GM12878 (cell line): ENCODE data around the gene DLG4. TPM values are rescaled to one million over a fixed set of nuclear protein-coding genes. Genes with fewer than 3 reads are reported as not detected.

ENCODE experiments used
- ATAC-seq: fragments of 200-7000 bp; cut with Tn5 transposase; 3 replicates; pipeline ENCODE4 v1.9.1; 2020; ENCODE audit warnings: mild to moderate bottlenecking, moderate library complexity
- BruUV-seq: library from RNA; stranded (reverse); fragments of 400-500 nt; replicated peaks from 2 replicates; lab custom pipeline; 2021; lab: Mats Ljungman, UMichigan
- CTCF ChIA-PET: fragments of 300-600 bp; sonication (Branson Sonifier 250); formaldehyde crosslinking; extraction: SDS; loops from one replicate; lab custom pipeline; 2021; ENCODE audit warnings: inconsistent platforms; lab: Yijun Ruan, JAX
- POLR2A ChIA-PET: fragments of 350-600 bp; formaldehyde crosslinking; extraction: SDS; loops from one replicate; lab custom pipeline; 2021; ENCODE audit warnings: inconsistent platforms; lab: Charles Lee
- RAD21 ChIA-PET: fragments of 300-600 bp; sonication (Branson Sonifier 250); formaldehyde crosslinking; loops from one replicate; lab custom pipeline; 2023; ENCODE audit warnings: antibody characterized with exemption; ENCODE audit not compliant: unreplicated experiment; lab: Charles Lee
- SMC1A ChIA-PET: fragments of 300-600 bp; sonication (Branson Sonifier 250); formaldehyde crosslinking; loops from one replicate; lab custom pipeline; 2023; ENCODE audit not compliant: unreplicated experiment, uncharacterized antibody; lab: Charles Lee
- DNase-seq: peaks from one replicate; pipeline ENCODE4 v3.0.0-alpha.2; 2011; ENCODE audit warnings: low read depth, low spot score
- FAIRE-seq: peaks from 3 replicates; lab custom pipeline; 2011; peaks lifted over from hg19 to GRCh38; lab: Jason Lieb, UNC
- H2AFZ ChIP-seq: 2 replicates; pipeline ENCODE4 v1.6.0; 2011; ENCODE audit warnings: low read depth, low read length, control low read depth; ENCODE audit not compliant: control insufficient read depth
- H3K27ac ChIP-seq: 2 replicates; pipeline ENCODE4 v1.5.1; 2011; ENCODE audit warnings: control low read depth; ENCODE audit not compliant: control insufficient read depth, insufficient read depth
- H3K27me3 ChIP-seq, 2 experiments: replicated peaks in 1 of 2; 2 replicates each; pipeline versions ENCODE4 v1.6.0 to v1.6.1; 2011; ENCODE audit warnings: low read length in 1 of 2; ENCODE audit not compliant: control insufficient read depth in 2 of 2, insufficient read depth in 2 of 2
- H3K36me3 ChIP-seq, 2 experiments: 2 replicates each; pipeline ENCODE4 v1.5.1; 2011; ENCODE audit warnings: low read length in 1 of 2; ENCODE audit not compliant: control insufficient read depth in 2 of 2, insufficient read depth in 2 of 2
- H3K4me1 ChIP-seq: 2 replicates; pipeline ENCODE4 v1.6.1; 2011; ENCODE audit warnings: mild to moderate bottlenecking, low read length, moderate library complexity, mixed read lengths; ENCODE audit not compliant: control insufficient read depth, insufficient read depth
- H3K4me2 ChIP-seq: 2 replicates; pipeline ENCODE4 v1.6.0; 2011; ENCODE audit warnings: control low read depth; ENCODE audit not compliant: control insufficient read depth, insufficient read depth
- H3K4me3 ChIP-seq: fragments of 200-600 bp; sonication (generic); 2 replicates; pipeline ENCODE4 v1.5.1; 2016
- H3K79me2 ChIP-seq: 2 replicates; pipeline ENCODE4 v1.6.0; 2011; ENCODE audit warnings: low read length; ENCODE audit not compliant: control insufficient read depth, insufficient read depth
- H3K9ac ChIP-seq: 2 replicates; pipeline ENCODE4 v1.8.0; 2011; ENCODE audit warnings: low read length, control low read depth, mixed read lengths; ENCODE audit not compliant: control insufficient read depth, insufficient read depth
- H3K9me3 ChIP-seq: replicated peaks from 3 replicates; pipeline ENCODE4 v1.5.1; 2011; ENCODE audit warnings: mild to moderate bottlenecking, low read length; ENCODE audit not compliant: control insufficient read depth, insufficient read depth
- H4K20me1 ChIP-seq: 2 replicates; pipeline ENCODE4 v1.6.0; 2011; ENCODE audit not compliant: control insufficient read depth, insufficient read depth
- CEBPB ChIP-seq, 2 experiments: fragments of 150-350 bp in 1 of 2; IDR thresholded peaks; 2 replicates each; pipeline ENCODE4 v1.6.1; 2012 to 2014; ENCODE audit warnings: low read depth in 2 of 2, low read length in 2 of 2, borderline replicate concordance in 1 of 2, inconsistent platforms in 1 of 2
- FOXM1 ChIP-seq: IDR thresholded peaks from 2 replicates; pipeline ENCODE4 v1.6.1; 2012; ENCODE audit warnings: low read depth, mild to moderate bottlenecking, inconsistent platforms, low read length, moderate library complexity
- HDAC2 ChIP-seq: fragments of 200-600 bp; sonication (generic); IDR thresholded peaks from 2 replicates; pipeline ENCODE4 v1.6.1; 2017
- HDGF ChIP-seq: fragments of 450-650 bp; IDR thresholded peaks from 2 replicates; pipeline ENCODE4 v1.6.1; 2016; ENCODE audit warnings: antibody characterized with exemption
- JUNB ChIP-seq: IDR thresholded peaks from 2 replicates; pipeline ENCODE4 v1.6.1; 2016; ENCODE audit warnings: antibody characterized with exemption, mild to moderate bottlenecking
- KAT2A ChIP-seq: conservative IDR thresholded peaks from 2 replicates; pipeline ENCODE4 v1.6.1; 2011; ENCODE audit warnings: low read depth, low read length; ENCODE audit not compliant: control insufficient read depth
- MTA3 ChIP-seq: IDR thresholded peaks from 2 replicates; pipeline ENCODE4 v1.6.1; 2012; ENCODE audit warnings: low read length, inconsistent platforms, borderline replicate concordance
- MYB ChIP-seq: fragments of 150-350 bp; IDR thresholded peaks from 2 replicates; pipeline ENCODE4 v1.6.1; 2014; ENCODE audit warnings: mild to moderate bottlenecking, low read depth, low read length, borderline replicate concordance
- NFYB ChIP-seq: IDR thresholded peaks from 2 replicates; pipeline ENCODE4 v1.6.1; 2011; ENCODE audit warnings: low read depth, mild to moderate bottlenecking, low read length, improper control_type of control experiment, moderate library complexity; ENCODE audit not compliant: insufficient read depth
- PAX5 ChIP-seq: IDR thresholded peaks from 2 replicates; pipeline ENCODE4 v1.6.1; 2011; ENCODE audit warnings: low read depth, low read length, borderline replicate concordance
- POLR2A ChIP-seq: IDR thresholded peaks from 2 replicates; pipeline ENCODE4 v1.6.1; 2011; ENCODE audit warnings: low read depth, mild to moderate bottlenecking, low read length
- POU2F2 ChIP-seq: IDR thresholded peaks from 3 replicates; pipeline ENCODE4 v1.6.1; 2011; ENCODE audit warnings: low read depth, mild to moderate bottlenecking, low read length, borderline replicate concordance
- SIX5 ChIP-seq: IDR thresholded peaks from 2 replicates; pipeline ENCODE4 v1.6.1; 2011; ENCODE audit warnings: mild to moderate bottlenecking, low read depth, low read length, moderate library complexity; ENCODE audit not compliant: severe bottlenecking
- SMAD1 ChIP-seq: fragments of 450-650 bp; IDR thresholded peaks from 2 replicates; pipeline ENCODE4 v1.6.1; 2018; ENCODE audit warnings: mild to moderate bottlenecking, low read depth; ENCODE audit not compliant: partially characterized antibody
- SMC3 ChIP-seq: IDR thresholded peaks from 2 replicates; pipeline ENCODE4 v1.6.1; 2011; ENCODE audit warnings: low read length, improper control_type of control experiment, borderline replicate concordance
- ZBED1 ChIP-seq: IDR thresholded peaks from 2 replicates; pipeline ENCODE4 v1.6.1; 2016; ENCODE audit warnings: borderline replicate concordance
- WGBS: methylation state at CpG from one replicate; pipeline ENCODE4 v1.1.6; 2016; ENCODE audit warnings: low lambda C conversion rate; ENCODE audit not compliant: insufficient replicate concordance, insufficient coverage; ENCODE audit errors: missing lambda C conversion rate; 5-methylcytosine and 5-hydroxymethylcytosine counted together
- in situ Hi-C: fragments of 300-500 bp; cut with MboI; formaldehyde crosslinking; loops from 9 replicates; pipeline ENCODE4 v1.14.3; 2018; ENCODE audit warnings: mixed read lengths
- intact Hi-C: fragments of 100-400 bp; cut with micrococcal nuclease; formaldehyde crosslinking; loops from one replicate; pipeline ENCODE4 v1.14.2; 2022; ENCODE audit not compliant: unreplicated experiment
- polyA plus RNA-seq, 11 experiments: library from polyadenylated mRNA; depleted of rRNA in 4 of 11; unstranded in 6 of 11; stranded (reverse) in 5 of 11; fragments of >200 nt; fragmentation: Nextera tagmentation in 4 of 11; fragmentation: Illumina TruSeq in 1 of 11; extraction: Ambion mirVana in 4 of 11; extraction: Trizol in 1 of 11; gene quantifications; 1 replicate in 1 of 11; 2 replicates in 10 of 11; pipeline versions ENCODE4 v1.2.1 to v1.2.3, GENCODE V29; 2011 to 2016; ENCODE audit warnings: inconsistent platforms in 2 of 11, missing spikeins in 2 of 11, low read depth in 1 of 11
- total RNA-seq, 4 experiments: library from RNA; depleted of rRNA in 3 of 4; stranded (reverse); fragments of >200 nt in 3 of 4; fragmentation: Illumina TruSeq in 1 of 4; extraction: Trizol in 1 of 4; gene quantifications; 2 replicates each; pipeline versions ENCODE4 v1.2.1 to v1.2.3, GENCODE V29; 2013 to 2021
- TF ChIP-seq, protein P1 (sequence below): fragments of 450-650 bp; IDR thresholded peaks from 2 replicates; pipeline ENCODE4 v1.6.1; 2017; ENCODE audit warnings: antibody characterized with exemption, mild to moderate bottlenecking, moderate library complexity
- TF ChIP-seq, protein P2 (sequence below): fragments of 450-650 bp; IDR thresholded peaks from 2 replicates; pipeline ENCODE4 v1.6.1; 2017; ENCODE audit warnings: borderline replicate concordance
- TF ChIP-seq, protein P3 (sequence below): fragments of 150-350 bp; IDR thresholded peaks from 2 replicates; pipeline ENCODE4 v1.6.1; 2014; ENCODE audit warnings: mild to moderate bottlenecking, low read depth, low read length

The DLG4 gene
- total and polyA plus RNA-seq, 10 of the 15 experiments (the other 5 are each of a cell fraction or from before 2014, with no cell fraction given) = 0.07 to 4.1 (median 1.3) TPM

DNA sequence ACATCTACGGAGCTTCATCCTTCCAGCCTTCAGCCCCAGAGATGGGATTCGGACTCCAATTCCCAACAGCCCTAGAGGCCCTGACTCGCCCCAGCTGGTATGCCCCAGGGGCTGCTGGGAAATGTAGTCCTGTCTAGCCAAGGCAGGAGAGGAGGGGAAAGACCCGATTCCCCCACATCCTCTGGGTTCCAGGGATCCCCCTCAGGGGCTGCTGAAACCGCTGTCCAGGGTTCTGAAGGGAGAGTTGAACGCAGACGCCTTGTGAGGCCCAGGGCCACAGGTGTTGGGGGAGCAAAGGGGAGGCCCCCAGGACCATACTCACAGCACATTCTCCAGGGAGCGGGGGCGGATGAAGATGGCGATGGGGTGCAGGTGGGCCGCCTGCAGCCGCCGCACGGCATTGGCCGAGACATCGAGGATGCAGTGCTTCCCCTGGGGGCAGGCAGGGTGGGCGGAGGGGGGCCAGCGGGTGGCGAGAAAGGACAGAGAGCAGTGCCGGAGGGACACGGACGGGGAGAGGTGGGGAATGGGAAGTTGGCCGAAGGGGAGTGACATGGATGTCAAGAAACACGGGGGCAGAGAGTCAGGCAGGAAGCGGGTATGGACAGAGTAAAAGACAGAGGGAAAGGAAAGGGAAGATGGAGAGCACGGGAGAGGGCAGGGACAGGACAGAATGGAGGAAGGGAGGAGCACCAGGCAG is 27.9 kb downstream of the DLG4 start:
- no TSS peak for BruUV-seq
- Histone ChIP-seq H3K36me3 (no peaks in the 10 kb centered on the region), H2AFZ (no peak overlapping the region), H4K20me1 (no peaks in the 10 kb centered on the region), H3K9me3 (no peaks in the 10 kb centered on the region), H3K27ac (no peak overlapping the region), H3K27me3 (no peaks in the 10 kb centered on the region), H3K9ac (no peak overlapping the region), H3K4me3 (no peak overlapping the region), H3K4me2 (no peak overlapping the region), H3K79me2 (no peaks in the 10 kb centered on the region), H3K4me1 (no peaks in the 10 kb centered on the region)
- ATAC-seq (peak; percentile 91), DNase-seq (no peak), FAIRE-seq (no peak)
- in situ Hi-C loops (no loop called here), intact Hi-C loops (no loop called here)
- ChIA-PET RAD21 (no interaction called here), SMC1A (no interaction called here), POLR2A (interaction anchor here (0.6 kb wide), 2 partner anchors 8 to 29 kb away, joined by 4 read pairs; no protein-coding TSS in a partner anchor), CTCF (interaction anchor here (1.0 kb wide), 1 partner anchor 59 kb away, joined by 4 read pairs; no protein-coding TSS in a partner anchor)
- 29% methylated on average over 15 of the region's 26 CpGs for WGBS
- TF ChIP-seq, protein P1, sequence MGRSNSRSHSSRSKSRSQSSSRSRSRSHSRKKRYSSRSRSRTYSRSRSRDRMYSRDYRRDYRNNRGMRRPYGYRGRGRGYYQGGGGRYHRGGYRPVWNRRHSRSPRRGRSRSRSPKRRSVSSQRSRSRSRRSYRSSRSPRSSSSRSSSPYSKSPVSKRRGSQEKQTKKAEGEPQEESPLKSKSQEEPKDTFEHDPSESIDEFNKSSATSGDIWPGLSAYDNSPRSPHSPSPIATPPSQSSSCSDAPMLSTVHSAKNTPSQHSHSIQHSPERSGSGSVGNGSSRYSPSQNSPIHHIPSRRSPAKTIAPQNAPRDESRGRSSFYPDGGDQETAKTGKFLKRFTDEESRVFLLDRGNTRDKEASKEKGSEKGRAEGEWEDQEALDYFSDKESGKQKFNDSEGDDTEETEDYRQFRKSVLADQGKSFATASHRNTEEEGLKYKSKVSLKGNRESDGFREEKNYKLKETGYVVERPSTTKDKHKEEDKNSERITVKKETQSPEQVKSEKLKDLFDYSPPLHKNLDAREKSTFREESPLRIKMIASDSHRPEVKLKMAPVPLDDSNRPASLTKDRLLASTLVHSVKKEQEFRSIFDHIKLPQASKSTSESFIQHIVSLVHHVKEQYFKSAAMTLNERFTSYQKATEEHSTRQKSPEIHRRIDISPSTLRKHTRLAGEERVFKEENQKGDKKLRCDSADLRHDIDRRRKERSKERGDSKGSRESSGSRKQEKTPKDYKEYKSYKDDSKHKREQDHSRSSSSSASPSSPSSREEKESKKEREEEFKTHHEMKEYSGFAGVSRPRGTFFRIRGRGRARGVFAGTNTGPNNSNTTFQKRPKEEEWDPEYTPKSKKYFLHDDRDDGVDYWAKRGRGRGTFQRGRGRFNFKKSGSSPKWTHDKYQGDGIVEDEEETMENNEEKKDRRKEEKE = no peak
- TF ChIP-seq PAX5 = no peak
- TF ChIP-seq, protein P2, sequence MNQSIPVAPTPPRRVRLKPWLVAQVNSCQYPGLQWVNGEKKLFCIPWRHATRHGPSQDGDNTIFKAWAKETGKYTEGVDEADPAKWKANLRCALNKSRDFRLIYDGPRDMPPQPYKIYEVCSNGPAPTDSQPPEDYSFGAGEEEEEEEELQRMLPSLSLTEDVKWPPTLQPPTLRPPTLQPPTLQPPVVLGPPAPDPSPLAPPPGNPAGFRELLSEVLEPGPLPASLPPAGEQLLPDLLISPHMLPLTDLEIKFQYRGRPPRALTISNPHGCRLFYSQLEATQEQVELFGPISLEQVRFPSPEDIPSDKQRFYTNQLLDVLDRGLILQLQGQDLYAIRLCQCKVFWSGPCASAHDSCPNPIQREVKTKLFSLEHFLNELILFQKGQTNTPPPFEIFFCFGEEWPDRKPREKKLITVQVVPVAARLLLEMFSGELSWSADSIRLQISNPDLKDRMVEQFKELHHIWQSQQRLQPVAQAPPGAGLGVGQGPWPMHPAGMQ = no peak
- no peak for TF ChIP-seq FOXM1
- TF ChIP-seq JUNB = no peak
- TF ChIP-seq ZBED1 = no peak
- TF ChIP-seq, protein P3, sequence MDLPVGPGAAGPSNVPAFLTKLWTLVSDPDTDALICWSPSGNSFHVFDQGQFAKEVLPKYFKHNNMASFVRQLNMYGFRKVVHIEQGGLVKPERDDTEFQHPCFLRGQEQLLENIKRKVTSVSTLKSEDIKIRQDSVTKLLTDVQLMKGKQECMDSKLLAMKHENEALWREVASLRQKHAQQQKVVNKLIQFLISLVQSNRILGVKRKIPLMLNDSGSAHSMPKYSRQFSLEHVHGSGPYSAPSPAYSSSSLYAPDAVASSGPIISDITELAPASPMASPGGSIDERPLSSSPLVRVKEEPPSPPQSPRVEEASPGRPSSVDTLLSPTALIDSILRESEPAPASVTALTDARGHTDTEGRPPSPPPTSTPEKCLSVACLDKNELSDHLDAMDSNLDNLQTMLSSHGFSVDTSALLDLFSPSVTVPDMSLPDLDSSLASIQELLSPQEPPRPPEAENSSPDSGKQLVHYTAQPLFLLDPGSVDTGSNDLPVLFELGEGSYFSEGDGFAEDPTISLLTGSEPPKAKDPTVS = no peak
- no peak for TF ChIP-seq POLR2A
- TF ChIP-seq MTA3 = no peak
- TF ChIP-seq SMC3 = no peak
- no peak for TF ChIP-seq HDAC2
- TF ChIP-seq POU2F2 = no peak
- TF ChIP-seq SIX5 = peak; percentile 99
- no peak for TF ChIP-seq CEBPB (IDR thresholded peaks at IDR 0.05; ENCODE audit: borderline replicate concordance in 1 of 2, low read depth in 2 of 2, low read length in 2 of 2)
- TF ChIP-seq SMAD1 = no peak
- TF ChIP-seq KAT2A = no peak
- TF ChIP-seq HDGF = no peak
- TF ChIP-seq MYB = no peak
- TF ChIP-seq NFYB = no peak
